ENCODE results near the gene ZNRF1.

Gene ZNRF1

GRCh38 chr16:75026892-75027391 is 28.1 kb downstream of the ZNRF1 start:
- TF ChIP-seq, protein P1, sequence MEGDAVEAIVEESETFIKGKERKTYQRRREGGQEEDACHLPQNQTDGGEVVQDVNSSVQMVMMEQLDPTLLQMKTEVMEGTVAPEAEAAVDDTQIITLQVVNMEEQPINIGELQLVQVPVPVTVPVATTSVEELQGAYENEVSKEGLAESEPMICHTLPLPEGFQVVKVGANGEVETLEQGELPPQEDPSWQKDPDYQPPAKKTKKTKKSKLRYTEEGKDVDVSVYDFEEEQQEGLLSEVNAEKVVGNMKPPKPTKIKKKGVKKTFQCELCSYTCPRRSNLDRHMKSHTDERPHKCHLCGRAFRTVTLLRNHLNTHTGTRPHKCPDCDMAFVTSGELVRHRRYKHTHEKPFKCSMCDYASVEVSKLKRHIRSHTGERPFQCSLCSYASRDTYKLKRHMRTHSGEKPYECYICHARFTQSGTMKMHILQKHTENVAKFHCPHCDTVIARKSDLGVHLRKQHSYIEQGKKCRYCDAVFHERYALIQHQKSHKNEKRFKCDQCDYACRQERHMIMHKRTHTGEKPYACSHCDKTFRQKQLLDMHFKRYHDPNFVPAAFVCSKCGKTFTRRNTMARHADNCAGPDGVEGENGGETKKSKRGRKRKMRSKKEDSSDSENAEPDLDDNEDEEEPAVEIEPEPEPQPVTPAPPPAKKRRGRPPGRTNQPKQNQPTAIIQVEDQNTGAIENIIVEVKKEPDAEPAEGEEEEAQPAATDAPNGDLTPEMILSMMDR (IDR thresholded peaks at IDR 0.05; ENCODE audit: low read depth, low read length, missing control alignments), result no peak
- no peak for DNase-seq (ENCODE audit: low read depth)

GRCh38 chr16:75027520-75028300 is 28.9 kb downstream of the ZNRF1 start:
- H3K4me3 ChIP-seq (ENCODE audit: low read depth, low read length), result no peak overlapping the region
- TF ChIP-seq, protein P1 (IDR thresholded peaks at IDR 0.05; ENCODE audit: low read depth, low read length, missing control alignments), result no peak
- no peak for DNase-seq (ENCODE audit: low read depth)

More at GRCh38 chr16:75026892-75027391, 28.1 kb downstream of the ZNRF1 start:
- no peak overlapping the region for H3K4me3 ChIP-seq (ENCODE audit: low read depth, low read length)

DNA sequence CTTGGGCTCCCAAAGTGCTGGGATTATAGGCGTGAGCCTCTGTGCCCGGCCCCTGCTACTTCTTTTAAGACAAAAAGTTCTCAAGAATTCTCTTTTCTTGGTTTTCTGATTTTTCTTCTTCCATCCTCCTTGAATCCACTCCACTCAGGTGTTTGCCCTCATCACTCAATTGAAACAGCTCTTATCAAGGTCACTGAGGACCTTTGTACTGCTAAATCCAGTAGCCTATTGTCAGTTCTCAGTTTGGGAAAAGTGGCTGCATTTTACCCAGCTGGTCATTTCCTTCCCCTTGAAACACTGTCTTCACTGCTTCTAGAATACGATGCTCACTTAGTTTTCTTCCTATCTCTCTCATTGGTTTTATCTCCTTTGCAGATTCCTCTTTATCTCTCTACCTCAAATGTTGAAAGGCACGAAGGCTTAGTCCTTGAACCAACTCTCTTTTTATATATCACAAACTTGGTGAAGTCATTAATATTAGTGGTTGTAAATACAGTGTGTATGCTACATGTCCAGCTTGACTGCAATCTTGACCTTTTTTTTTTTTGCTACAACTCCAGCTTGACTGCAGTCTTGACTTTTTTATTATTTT is 29.8 kb downstream of the ZNRF1 start:
- no peak overlapping the region for H3K4me3 ChIP-seq (ENCODE audit: low read depth, low read length)
- DNase-seq (ENCODE audit: low read depth), result no peak
- TF ChIP-seq, protein P1 (IDR thresholded peaks at IDR 0.05; ENCODE audit: low read depth, low read length, missing control alignments), result no peak

- TF ChIP-seq, protein P1 (IDR thresholded peaks at IDR 0.05; ENCODE audit: low read depth, low read length, missing control alignments), result no peak
- H3K4me3 ChIP-seq (ENCODE audit: low read depth, low read length), result no peak overlapping the region
- DNase-seq (ENCODE audit: low read depth), result no peak
Observed at GRCh38 chr16:75029854-75030253, 31.0 kb downstream of the ZNRF1 start.

DNA sequence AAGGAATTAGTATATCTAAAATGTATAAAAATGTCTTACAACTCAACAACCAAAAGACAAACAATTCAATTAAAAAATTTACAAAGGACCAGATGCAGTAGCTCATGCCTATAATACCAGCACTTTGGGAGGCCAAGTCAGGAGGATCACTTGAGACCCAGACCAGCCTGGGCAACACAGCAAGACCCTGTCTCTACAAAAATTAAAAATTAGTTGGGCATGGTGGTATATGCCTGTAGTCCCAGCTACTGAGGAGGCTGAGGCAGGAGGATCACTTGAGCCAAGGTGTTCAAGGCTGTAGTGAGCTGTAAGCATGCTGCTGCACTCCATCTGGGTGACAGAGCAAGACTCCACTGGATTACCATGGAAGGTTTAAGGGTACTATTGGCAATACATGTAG is 33.8 kb downstream of the ZNRF1 start:
- TF ChIP-seq, protein P1 (IDR thresholded peaks at IDR 0.05; ENCODE audit: low read depth, low read length, missing control alignments), result no peak

DNA sequence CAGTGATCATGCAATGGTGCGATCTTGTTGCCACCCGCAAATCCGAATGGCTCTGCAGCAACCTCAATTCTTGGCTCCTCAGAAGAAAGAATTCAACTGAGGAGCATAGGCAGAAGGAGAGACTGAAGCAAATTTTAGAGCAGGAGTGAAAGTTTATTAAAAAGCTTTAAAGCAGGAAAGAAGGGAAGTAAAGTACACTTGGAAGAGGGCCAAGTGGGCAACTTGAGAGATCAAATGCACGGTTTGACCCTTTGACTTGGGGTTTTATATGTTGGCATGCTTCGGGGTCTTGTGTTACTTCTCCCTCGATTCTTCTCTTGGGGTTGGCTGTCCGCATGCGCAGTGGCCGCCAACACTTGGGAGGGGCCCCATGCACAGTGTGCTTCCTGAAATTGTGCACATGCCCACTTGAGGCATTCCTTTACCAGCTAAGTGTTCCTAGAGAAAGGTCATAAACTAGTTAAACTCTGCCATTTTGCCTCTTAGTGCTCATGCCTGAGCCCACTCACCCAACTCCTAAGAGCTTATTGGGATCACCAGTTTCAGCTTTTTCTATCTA is 36.7 kb downstream of the ZNRF1 start:
- TF ChIP-seq, protein P1 (IDR thresholded peaks at IDR 0.05; ENCODE audit: low read depth, low read length, missing control alignments), result no peak
- no peak overlapping the region for H3K4me3 ChIP-seq (ENCODE audit: low read depth, low read length)
- no peak for DNase-seq (ENCODE audit: low read depth)

More for the DNA sequence above, 33.8 kb downstream of the ZNRF1 start:
- no peak overlapping the region for H3K4me3 ChIP-seq (ENCODE audit: low read depth, low read length)
- DNase-seq (ENCODE audit: low read depth), result no peak

Measured in GM12864 (cell line).